ENCODE data around the gene ZNF280B. TPM values are rescaled to one million over a fixed set of nuclear protein-coding genes. Genes with fewer than 3 reads are reported as not detected.

ZNF280B gene
- total and polyA plus RNA-seq, 2 experiments from 2014 or later = 5.5 to 6.7 TPM

- Histone ChIP-seq H3K9me2 (ENCODE audit: insufficient read depth) (no peaks in the 10 kb centered on the region), H3K4me2 (no peak overlapping the region), H3K27ac (ENCODE audit: low read depth) (no peak overlapping the region), H3F3A (replicated peaks; ENCODE audit: low read depth) (no peaks in the 10 kb centered on the region), H2AFZ (no peak overlapping the region), H3K27me3 (ENCODE audit: insufficient read depth) (peaks cover 81% of the 10 kb centered on the region), H3K4me1 (ENCODE audit: insufficient read depth) (peaks cover 4% of the 10 kb centered on the region; the same call in 1 of the 2 replicates), H3K36me3 (ENCODE audit: insufficient read depth) (no peaks in the 10 kb centered on the region), H3K4me3 (no peak overlapping the region), H4K20me1 (replicated peaks; ENCODE audit: insufficient read depth) (peaks cover 6% of the 10 kb centered on the region), H3K79me2 (replicated peaks; ENCODE audit: insufficient read depth) (no peaks in the 10 kb centered on the region)
- H3K27me3 Mint-ChIP-seq (ENCODE audit: insufficient read depth, low read depth, poor library complexity) = peaks cover 24% of the 10 kb centered on the region
- H3K36me3 Mint-ChIP-seq (ENCODE audit: low read depth) = peaks cover 21% of the 10 kb centered on the region
- peaks cover 5% of the 10 kb centered on the region; the same call in 1 of the 3 replicates for H3K4me1 Mint-ChIP-seq
- H3K4me3 Mint-ChIP-seq = no peak overlapping the region
- H3K27ac Mint-ChIP-seq = no peak overlapping the region
- no peak for DNase-seq (ENCODE audit: low spot score)
- H3K9me3 Mint-ChIP-seq = no peaks in the 10 kb centered on the region; the same call in 2 of the 3 replicates
- no peak for TF ChIP-seq NANOG (IDR thresholded peaks at IDR 0.05; ENCODE audit: borderline replicate concordance)
- no peak for TF ChIP-seq POLR2AphosphoS5 (IDR thresholded peaks at IDR 0.05; ENCODE audit: low read depth)
- TF ChIP-seq ZNF462 (CRISPR knock-in tag; IDR thresholded peaks at IDR 0.05) = no peak
- TF ChIP-seq EZH2phosphoT487 (IDR thresholded peaks at IDR 0.05; ENCODE audit: unreplicated experiment) = no peak
- no peak for TF ChIP-seq ZNF331 (CRISPR knock-in tag; IDR thresholded peaks at IDR 0.05; ENCODE audit: low read depth)
- no peak for TF ChIP-seq STAT1 (IDR thresholded peaks at IDR 0.05; ENCODE audit: unreplicated experiment)
- no peak for TF ChIP-seq CTCF (conservative IDR thresholded peaks at IDR 0.05; ENCODE audit: low read depth in 2 of 2)
- TF ChIP-seq EZH2 (IDR thresholded peaks at IDR 0.05; ENCODE audit: low read depth, unreplicated experiment) = no peak
- no peak for TF ChIP-seq REST (IDR thresholded peaks at IDR 0.05; ENCODE audit: unreplicated experiment)
- TF ChIP-seq JUNB (IDR thresholded peaks at IDR 0.05; ENCODE audit: unreplicated experiment) = no peak
- no peak for TF ChIP-seq CREB1 (CRISPR knock-in tag; IDR thresholded peaks at IDR 0.05; ENCODE audit: low read depth)
- TF ChIP-seq ZNF114 (CRISPR knock-in tag; IDR thresholded peaks at IDR 0.05) = no peak
- TF ChIP-seq ETS1 (IDR thresholded peaks at IDR 0.05) = no peak
- no peak for ATAC-seq
Measured at GRCh38 chr22:22484023-22484422, 24.5 kb downstream of the ZNF280B start.

All from GM23338 (cell line).